ENCODE data around the gene MRPL49.

GRCh38 chr11:65134240-65134951 lies 12.3 kb downstream of the MRPL49 start, which contains the start of gene SYVN1:
- TF ChIP-seq CTCF (IDR thresholded peaks at IDR 0.05): no peak
- peak in 1 of 2 experiments; percentile 59; a peak in 1 of 4 replicates for TF ChIP-seq REST (IDR thresholded peaks at IDR 0.05; ENCODE audit: insufficient read depth in 1 of 2, low read depth in 2 of 2, low read length in 1 of 2)
- peak; percentile 84 for TF ChIP-seq POLR2AphosphoS5 (IDR thresholded peaks at IDR 0.05; ENCODE audit: low read depth, low read length)

All from Panc1 (cell line).